ENCODE results near the gene UROC1. TPM values are rescaled to one million over a fixed set of nuclear protein-coding genes. Genes with fewer than 3 reads are reported as not detected.
A peak's percentile ranks its signal among the peaks of the same experiment; 100 is the strongest.

UROC1 gene
- total RNA-seq, 2 donors from 2014 or later, result not detected

DNA sequence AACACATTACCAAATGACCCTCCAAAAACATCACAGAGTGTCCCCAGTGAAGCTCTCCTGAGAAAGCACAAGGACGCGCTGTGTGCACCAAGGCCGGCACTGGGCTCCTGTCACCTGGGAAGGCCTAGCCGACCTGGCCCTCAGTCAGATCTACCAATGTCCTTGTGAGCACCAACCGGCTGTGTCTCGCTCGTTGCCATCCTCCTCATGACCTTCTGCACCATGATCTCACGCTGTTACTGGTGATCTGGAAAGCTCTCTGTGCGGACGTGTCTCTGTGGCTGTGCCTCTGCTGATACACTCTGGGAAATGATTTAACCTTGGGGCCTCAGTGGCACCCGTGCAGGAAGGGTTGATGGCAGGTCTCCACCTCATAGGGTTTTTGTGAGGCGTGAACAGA, 66.1 kb downstream of the UROC1 start:
- Histone ChIP-seq H3K9ac (ENCODE audit: low read depth in 2 of 2, low read length in 2 of 2) (no peak overlapping the region), H3K4me3 (no peak overlapping the region), H3K27ac (no peak overlapping the region), H3K4me1 (no peaks in the 10 kb centered on the region), H3K27me3 (no peaks in the 10 kb centered on the region), H3K36me3 (no peaks in the 10 kb centered on the region), H3K9me3 (no peaks in the 10 kb centered on the region)
- TF ChIP-seq, protein P1, sequence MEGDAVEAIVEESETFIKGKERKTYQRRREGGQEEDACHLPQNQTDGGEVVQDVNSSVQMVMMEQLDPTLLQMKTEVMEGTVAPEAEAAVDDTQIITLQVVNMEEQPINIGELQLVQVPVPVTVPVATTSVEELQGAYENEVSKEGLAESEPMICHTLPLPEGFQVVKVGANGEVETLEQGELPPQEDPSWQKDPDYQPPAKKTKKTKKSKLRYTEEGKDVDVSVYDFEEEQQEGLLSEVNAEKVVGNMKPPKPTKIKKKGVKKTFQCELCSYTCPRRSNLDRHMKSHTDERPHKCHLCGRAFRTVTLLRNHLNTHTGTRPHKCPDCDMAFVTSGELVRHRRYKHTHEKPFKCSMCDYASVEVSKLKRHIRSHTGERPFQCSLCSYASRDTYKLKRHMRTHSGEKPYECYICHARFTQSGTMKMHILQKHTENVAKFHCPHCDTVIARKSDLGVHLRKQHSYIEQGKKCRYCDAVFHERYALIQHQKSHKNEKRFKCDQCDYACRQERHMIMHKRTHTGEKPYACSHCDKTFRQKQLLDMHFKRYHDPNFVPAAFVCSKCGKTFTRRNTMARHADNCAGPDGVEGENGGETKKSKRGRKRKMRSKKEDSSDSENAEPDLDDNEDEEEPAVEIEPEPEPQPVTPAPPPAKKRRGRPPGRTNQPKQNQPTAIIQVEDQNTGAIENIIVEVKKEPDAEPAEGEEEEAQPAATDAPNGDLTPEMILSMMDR (IDR thresholded peaks at IDR 0.05), result no peak
- DNase-seq, result peak; percentile 15
- intact Hi-C loops (cut with DNase I), result no loop called here

DNA sequence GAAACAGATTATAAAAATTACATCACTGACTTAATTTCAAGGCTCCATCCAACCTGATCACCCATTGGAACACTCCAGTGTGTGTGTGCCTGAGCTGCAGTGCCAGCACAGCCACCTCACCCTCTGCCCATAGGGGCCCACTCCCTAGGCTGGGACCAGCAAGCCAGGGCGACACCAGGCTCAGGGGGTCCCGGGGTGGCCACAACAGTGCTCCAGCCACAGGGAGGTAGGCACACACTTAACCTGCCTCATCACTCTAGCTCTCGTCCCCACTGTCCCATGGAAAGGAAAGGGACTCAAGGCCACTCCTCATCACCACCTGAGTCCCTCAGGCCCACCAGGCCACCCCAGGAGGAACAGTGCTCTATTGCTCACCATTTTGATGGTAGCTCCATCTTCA, 66.8 kb downstream of the UROC1 start:
- Histone ChIP-seq H3K4me1 (no peaks in the 10 kb centered on the region), H3K27ac (no peak overlapping the region), H3K36me3 (no peaks in the 10 kb centered on the region), H3K9ac (ENCODE audit: low read depth in 2 of 2, low read length in 2 of 2) (no peak overlapping the region), H3K27me3 (no peaks in the 10 kb centered on the region), H3K4me3 (no peak overlapping the region), H3K9me3 (no peaks in the 10 kb centered on the region)
- intact Hi-C loops (cut with DNase I), result no loop called here
- peak; percentile 6 for DNase-seq
- TF ChIP-seq, protein P1 (IDR thresholded peaks at IDR 0.05), result no peak

DNA sequence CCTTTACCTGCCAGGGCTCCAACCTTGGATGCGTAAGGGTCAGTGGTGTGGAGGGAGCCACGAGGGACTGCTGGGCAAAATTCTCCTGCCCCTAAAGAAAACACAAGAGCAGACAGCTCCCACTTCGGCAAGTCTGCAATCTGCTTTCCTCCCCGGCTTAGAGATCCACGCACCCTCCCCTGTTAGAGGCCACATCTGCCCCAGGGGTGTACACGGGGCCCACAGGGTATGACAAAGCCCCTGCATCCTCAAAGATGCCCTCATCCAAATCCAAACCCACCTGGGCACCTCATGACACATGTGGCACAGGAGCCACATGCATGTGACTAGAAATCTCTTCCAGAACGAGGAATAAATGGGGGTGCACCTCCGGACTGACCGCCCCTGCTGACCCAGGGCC, 67.4 kb downstream of the UROC1 start:
- H3K9me3 ChIP-seq, result no peaks in the 10 kb centered on the region
- no peak overlapping the region for H3K27ac ChIP-seq
- H3K9ac ChIP-seq (ENCODE audit: low read depth in 2 of 2, low read length in 2 of 2), result no peak overlapping the region
- H3K4me3 ChIP-seq, result no peak overlapping the region
- no peaks in the 10 kb centered on the region for H3K27me3 ChIP-seq
- H3K4me1 ChIP-seq, result no peaks in the 10 kb centered on the region
- intact Hi-C loops (cut with DNase I), result no loop called here
- TF ChIP-seq, protein P1 (IDR thresholded peaks at IDR 0.05), result no peak
- no peak for DNase-seq
- no peaks in the 10 kb centered on the region for H3K36me3 ChIP-seq

DNA sequence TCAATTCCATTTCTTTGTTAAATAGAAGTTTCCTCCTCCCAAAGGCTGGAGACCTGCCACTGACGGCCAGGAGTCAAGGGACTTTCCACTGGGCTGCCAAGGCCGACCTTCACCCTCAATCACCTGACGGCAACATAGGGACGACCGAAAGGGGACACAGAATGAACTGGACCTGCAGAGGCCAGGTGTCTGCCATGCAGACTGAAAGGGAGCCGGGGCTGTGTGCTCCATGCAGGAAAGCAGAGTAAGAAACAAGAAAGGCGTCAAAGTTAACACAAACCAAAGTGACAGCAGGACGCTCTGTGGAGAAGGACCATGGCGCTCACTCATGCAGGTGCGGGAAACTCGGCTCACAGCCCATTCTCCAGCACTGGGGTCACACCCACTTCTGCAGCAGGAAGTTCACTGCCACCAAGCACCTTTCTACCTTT, 67.9 kb downstream of the UROC1 start:
- DNase-seq, result peak; percentile 10
- TF ChIP-seq, protein P1 (IDR thresholded peaks at IDR 0.05), result no peak
- intact Hi-C loops (cut with DNase I), result no loop called here
- Histone ChIP-seq H3K27ac (no peak overlapping the region), H3K4me3 (no peak overlapping the region), H3K4me1 (no peaks in the 10 kb centered on the region), H3K27me3 (no peaks in the 10 kb centered on the region), H3K9ac (ENCODE audit: low read depth in 2 of 2, low read length in 2 of 2) (no peak overlapping the region), H3K9me3 (no peaks in the 10 kb centered on the region), H3K36me3 (no peaks in the 10 kb centered on the region)

DNA sequence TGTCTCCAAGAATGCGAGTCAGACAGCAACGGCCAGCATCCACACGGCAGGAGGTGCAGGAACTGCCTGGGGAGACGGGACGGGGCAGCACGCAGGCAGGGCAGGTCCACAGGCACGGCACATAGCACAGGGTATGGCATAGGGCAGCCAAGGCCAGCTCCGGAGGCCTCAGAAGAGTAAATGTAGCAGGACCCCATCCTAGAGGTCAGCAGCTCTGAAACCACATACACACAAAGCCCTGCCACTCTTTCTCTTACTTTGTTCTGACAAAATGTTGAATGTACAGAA, 68.7 kb downstream of the UROC1 start:
- TF ChIP-seq, protein P1 (IDR thresholded peaks at IDR 0.05), result no peak
- Histone ChIP-seq H3K9me3 (no peaks in the 10 kb centered on the region), H3K4me3 (no peak overlapping the region), H3K9ac (ENCODE audit: low read depth in 2 of 2, low read length in 2 of 2) (no peak overlapping the region), H3K4me1 (no peaks in the 10 kb centered on the region), H3K27ac (no peak overlapping the region), H3K27me3 (no peaks in the 10 kb centered on the region), H3K36me3 (no peaks in the 10 kb centered on the region)
- peak; percentile 10 for DNase-seq
- intact Hi-C loops (cut with DNase I), result no loop called here
